ENCODE results near the gene SLC34A3. TPM values are rescaled to one million over a fixed set of nuclear protein-coding genes. Genes with fewer than 3 reads are reported as not detected.
"Not testable (repeated sequence)": the region's sequence is repeated elsewhere in the genome, so short reads cannot be mapped to it uniquely, and the experiment has no call there.

The SLC34A3 gene
- total RNA-seq, 1 donor from 2014 or later, result not detected

DNA sequence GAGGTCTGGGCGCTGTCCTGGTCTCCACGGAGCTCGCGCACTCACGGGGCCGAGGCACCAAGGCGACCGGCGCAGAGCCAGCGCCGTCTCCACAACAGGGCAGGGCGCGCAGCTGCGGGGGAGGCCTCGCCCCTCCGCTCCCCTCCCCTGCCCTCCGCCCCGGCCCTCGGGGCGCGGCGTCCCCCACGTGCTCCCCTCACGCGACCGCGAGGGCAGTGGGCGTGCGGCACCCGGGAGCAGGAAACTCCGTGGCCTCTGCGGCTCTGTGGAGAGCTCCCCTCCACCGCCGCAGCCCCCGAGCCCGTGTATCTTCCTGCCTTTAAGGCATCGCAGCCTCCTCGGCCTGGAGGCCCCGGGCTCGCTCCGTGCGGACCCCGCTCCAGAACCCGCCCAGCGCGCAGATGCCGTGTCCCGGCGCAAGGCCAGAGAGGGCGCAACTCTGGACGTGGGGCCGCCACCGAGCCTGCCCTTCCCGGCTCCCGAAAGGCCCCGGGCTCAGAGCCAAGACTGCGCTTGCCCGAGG lies 9.7 kb downstream of the SLC34A3 start:
- intact Hi-C loops (cut with micrococcal nuclease), result loop anchor here (2.0 to 5.0 kb wide), 6 partner anchors 28 to 450 kb away; partner anchors contain the start of genes EXD3, NOXA1, TMEM141 and TOR4A
- H3K9me3 Mint-ChIP-seq, result no peaks in the 10 kb centered on the region
- ChIA-PET CTCF (interaction anchor here (1.3 to 1.6 kb wide), 3 partner anchors 23 to 194 kb away, joined by 3 to 6 read pairs (median 4); partner anchors contain the start of gene NPDC1), POLR2A (interaction anchor here (0.6 to 6.2 kb wide), 66 partner anchors 9 to 836 kb away, joined by 3 to 160 read pairs (median 4); partner anchors contain the start of genes ABCA2, AJM1, ANAPC2 and ARRDC1)
- peaks cover 25% of the 10 kb centered on the region for H3K36me3 Mint-ChIP-seq (ENCODE audit: low read depth)
- TF ChIP-seq, protein P1, sequence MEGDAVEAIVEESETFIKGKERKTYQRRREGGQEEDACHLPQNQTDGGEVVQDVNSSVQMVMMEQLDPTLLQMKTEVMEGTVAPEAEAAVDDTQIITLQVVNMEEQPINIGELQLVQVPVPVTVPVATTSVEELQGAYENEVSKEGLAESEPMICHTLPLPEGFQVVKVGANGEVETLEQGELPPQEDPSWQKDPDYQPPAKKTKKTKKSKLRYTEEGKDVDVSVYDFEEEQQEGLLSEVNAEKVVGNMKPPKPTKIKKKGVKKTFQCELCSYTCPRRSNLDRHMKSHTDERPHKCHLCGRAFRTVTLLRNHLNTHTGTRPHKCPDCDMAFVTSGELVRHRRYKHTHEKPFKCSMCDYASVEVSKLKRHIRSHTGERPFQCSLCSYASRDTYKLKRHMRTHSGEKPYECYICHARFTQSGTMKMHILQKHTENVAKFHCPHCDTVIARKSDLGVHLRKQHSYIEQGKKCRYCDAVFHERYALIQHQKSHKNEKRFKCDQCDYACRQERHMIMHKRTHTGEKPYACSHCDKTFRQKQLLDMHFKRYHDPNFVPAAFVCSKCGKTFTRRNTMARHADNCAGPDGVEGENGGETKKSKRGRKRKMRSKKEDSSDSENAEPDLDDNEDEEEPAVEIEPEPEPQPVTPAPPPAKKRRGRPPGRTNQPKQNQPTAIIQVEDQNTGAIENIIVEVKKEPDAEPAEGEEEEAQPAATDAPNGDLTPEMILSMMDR (IDR thresholded peaks at IDR 0.05), result no peak
- H3K4me3 Mint-ChIP-seq, result peak overlapping the region; percentile 70
- H3K27me3 Mint-ChIP-seq, result no peaks in the 10 kb centered on the region
- DNase-seq (no peak), ATAC-seq (ENCODE audit: low read depth) (peak; percentile 16)
- H3K27ac Mint-ChIP-seq, result peak overlapping the region; percentile 66
- peaks cover 53% of the 10 kb centered on the region for H3K4me1 Mint-ChIP-seq

DNA sequence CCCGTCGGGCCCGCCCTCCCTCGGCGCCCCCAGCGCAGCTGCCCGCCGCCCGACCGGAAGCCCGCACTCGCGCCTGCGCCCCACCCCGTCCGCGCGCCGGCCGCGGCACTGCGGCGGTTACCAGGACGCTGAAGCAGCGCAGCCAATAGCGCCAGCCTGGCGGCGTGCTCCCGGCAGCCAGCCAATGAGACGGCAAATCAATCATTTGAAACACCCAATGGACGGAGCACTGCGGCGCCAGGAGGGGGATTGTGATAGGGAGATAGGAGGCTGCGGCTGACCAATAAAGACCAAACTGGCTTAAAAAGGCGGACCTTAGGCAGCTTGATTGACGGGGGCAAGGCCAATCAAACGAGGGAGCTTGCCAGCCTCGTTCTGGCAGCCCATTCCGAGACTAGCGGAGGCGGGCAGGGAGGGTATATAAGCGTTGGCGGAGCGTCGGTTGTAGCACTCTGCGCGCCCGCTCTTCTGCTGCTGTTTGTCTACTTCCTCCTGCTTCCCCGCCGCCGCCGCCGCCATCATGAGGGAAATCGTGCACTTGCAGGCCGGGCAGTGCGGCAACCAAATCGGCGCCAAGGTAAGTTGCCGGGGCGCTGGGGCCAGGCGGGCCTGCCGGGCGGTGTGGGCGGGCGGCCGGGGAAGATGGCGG lies 10.3 kb downstream of the SLC34A3 start, which contains the start of gene TUBB4B:
TSS of gene TUBB4B (plus strand) at position 447 of the 649 bp plus-strand sequence. CDS start at position 521, 74 bp downstream.
- intact Hi-C loops (cut with micrococcal nuclease), result loop anchor here (1.0 to 5.0 kb wide), 10 partner anchors 14 to 450 kb away; partner anchors contain the start of genes EXD3, NDOR1, NELFB and NOXA1
- DNase-seq (peak; percentile 95), ATAC-seq (ENCODE audit: low read depth) (peak; percentile 75)
- TF ChIP-seq, protein P1 (IDR thresholded peaks at IDR 0.05), result no peak
- ChIA-PET CTCF (interaction anchor here (1.3 to 1.6 kb wide), 3 partner anchors 22 to 194 kb away, joined by 3 to 6 read pairs (median 4); partner anchors contain the start of gene NPDC1), POLR2A (interaction anchor here (0.6 to 6.2 kb wide), 64 partner anchors 9 to 837 kb away, joined by 3 to 160 read pairs (median 4); partner anchors contain the start of genes ABCA2, AJM1, ANAPC2 and ARRDC1)
- Mint-ChIP-seq H3K4me3 (peak within 1 kb of the TSS; percentile 88), H3K9me3 (no peaks in the 10 kb centered on the region), H3K27ac (peak within 1 kb of the TSS; percentile 93), H3K4me1 (peaks cover 50% of the 10 kb centered on the region), H3K27me3 (no peaks in the 10 kb centered on the region), H3K36me3 (ENCODE audit: low read depth) (peaks cover 25% of the 10 kb centered on the region)

DNA sequence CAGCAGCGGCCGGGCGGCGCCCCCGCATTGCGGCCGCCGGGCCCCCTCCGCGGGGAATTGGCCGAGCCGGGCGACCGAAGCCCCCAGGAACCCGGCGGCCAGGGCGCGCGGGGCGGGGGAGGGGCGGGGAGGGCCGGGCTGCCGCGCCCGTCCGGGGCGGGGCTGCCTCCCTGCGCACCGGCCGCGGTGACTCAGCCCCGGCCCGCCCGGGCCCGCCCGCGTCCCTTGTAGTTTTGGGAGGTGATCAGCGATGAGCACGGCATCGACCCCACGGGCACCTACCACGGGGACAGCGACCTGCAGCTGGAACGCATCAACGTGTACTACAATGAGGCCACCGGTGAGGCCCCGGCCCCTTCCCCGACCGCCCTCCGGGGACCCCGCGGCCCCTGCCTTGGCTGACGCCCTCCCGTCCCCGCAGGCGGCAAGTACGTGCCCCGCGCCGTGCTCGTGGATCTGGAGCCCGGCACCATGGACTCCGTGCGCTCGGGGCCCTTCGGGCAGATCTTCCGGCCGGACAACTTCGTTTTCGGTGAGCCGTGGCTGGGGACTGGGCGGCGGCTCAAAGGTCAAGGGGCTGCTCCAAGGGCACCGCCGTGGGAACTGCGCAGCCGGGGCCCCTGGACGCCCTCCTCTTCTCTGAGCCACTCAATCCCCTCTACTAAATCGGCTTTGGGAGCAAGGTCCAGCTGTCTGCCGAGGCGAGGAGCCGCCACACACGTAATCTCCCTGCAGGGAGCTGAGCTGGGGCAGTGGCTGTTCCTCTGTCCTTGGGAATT lies 11.0 kb downstream of the SLC34A3 start:
- ATAC-seq (ENCODE audit: low read depth), result peak; percentile 12
- intact Hi-C loops (cut with micrococcal nuclease), result loop anchor here (1.0 to 5.0 kb wide), 10 partner anchors 14 to 451 kb away; partner anchors contain the start of genes EXD3, NDOR1, NELFB and NOXA1
- no peaks in the 10 kb centered on the region for H3K9me3 Mint-ChIP-seq
- ChIA-PET CTCF (interaction anchor here (1.3 to 1.6 kb wide), 2 partner anchors 22 to 195 kb away, joined by 4 to 6 read pairs; partner anchors contain the start of gene NPDC1), POLR2A (interaction anchor here (0.9 to 6.2 kb wide), 34 partner anchors 10 to 541 kb away, joined by 3 to 160 read pairs (median 5); partner anchors contain the start of genes ANAPC2, C8G, CYSRT1 and DPP7)
- H3K27ac Mint-ChIP-seq, result no peak overlapping the region
- peak; percentile 63 for DNase-seq
- peak overlapping the region; percentile 88 for H3K4me3 Mint-ChIP-seq
- peaks cover 25% of the 10 kb centered on the region for H3K36me3 Mint-ChIP-seq (ENCODE audit: low read depth)
- TF ChIP-seq, protein P1 (IDR thresholded peaks at IDR 0.05), result no peak
- no peaks in the 10 kb centered on the region for H3K27me3 Mint-ChIP-seq
- H3K4me1 Mint-ChIP-seq, result peaks cover 44% of the 10 kb centered on the region

DNA sequence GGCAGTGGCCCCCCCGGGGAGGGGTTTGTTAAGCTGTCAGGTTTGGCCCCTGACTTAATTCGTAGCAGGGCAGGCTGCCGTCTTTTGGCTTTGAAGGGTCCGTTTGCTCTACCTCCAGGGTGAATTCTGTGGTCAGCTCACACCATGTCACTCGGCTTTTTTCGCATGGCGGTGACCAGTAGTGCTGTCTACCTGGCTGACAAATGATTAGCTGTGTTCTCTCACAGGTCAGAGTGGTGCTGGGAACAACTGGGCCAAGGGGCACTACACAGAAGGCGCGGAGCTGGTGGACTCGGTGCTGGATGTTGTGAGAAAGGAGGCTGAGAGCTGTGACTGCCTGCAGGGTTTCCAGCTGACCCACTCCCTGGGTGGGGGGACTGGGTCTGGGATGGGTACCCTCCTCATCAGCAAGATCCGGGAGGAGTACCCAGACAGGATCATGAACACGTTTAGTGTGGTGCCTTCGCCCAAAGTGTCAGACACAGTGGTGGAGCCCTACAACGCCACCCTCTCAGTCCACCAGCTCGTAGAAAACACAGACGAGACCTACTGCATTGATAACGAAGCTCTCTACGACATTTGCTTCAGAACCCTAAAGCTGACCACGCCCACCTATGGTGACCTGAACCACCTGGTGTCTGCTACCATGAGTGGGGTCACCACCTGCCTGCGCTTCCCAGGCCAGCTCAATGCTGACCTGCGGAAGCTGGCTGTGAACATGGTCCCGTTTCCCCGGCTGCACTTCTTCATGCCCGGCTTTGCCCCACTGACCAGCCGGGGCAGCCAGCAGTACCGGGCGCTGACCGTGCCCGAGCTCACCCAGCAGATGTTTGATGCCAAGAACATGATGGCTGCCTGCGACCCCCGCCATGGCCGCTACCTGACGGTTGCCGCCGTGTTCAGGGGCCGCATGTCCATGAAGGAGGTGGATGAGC lies 11.8 kb downstream of the SLC34A3 start:
- H3K4me1 Mint-ChIP-seq, result peaks cover 38% of the 10 kb centered on the region
- intact Hi-C loops (cut with micrococcal nuclease), result loop anchor here (5.0 kb wide), 1 partner anchor 180 kb away; the partner anchor contains the start of genes EXD3 and NOXA1
- H3K4me3 Mint-ChIP-seq, result peak overlapping the region; percentile 81
- no peaks in the 10 kb centered on the region for H3K9me3 Mint-ChIP-seq
- DNase-seq, result no peak
- peak overlapping the region; percentile 69 for H3K27ac Mint-ChIP-seq
- TF ChIP-seq, protein P1 (IDR thresholded peaks at IDR 0.05), result no peak
- no peaks in the 10 kb centered on the region for H3K27me3 Mint-ChIP-seq
- ChIA-PET CTCF (interaction anchor here (0.8 kb wide), 1 partner anchor 11 kb away, joined by 3 read pairs; no protein-coding TSS in a partner anchor), POLR2A (interaction anchor here (0.9 to 6.2 kb wide), 14 partner anchors 11 to 452 kb away, joined by 3 to 160 read pairs (median 5); partner anchors contain the start of genes ANAPC2, C8G, MAN1B1 and NELFB)
- ATAC-seq (ENCODE audit: low read depth), result no peak
- peaks cover 25% of the 10 kb centered on the region for H3K36me3 Mint-ChIP-seq (ENCODE audit: low read depth)

DNA sequence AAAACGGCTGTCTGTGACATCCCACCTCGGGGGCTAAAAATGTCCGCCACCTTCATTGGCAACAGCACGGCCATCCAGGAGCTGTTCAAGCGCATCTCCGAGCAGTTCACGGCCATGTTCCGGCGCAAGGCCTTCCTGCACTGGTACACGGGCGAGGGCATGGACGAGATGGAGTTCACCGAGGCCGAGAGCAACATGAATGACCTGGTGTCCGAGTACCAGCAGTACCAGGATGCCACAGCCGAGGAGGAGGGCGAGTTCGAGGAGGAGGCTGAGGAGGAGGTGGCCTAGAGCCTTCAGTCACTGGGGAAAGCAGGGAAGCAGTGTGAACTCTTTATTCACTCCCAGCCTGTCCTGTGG lies 12.5 kb downstream of the SLC34A3 start:
- H3K9me3 Mint-ChIP-seq; H3K27me3 Mint-ChIP-seq; DNase-seq; CTCF ChIA-PET; H3K27ac Mint-ChIP-seq; ATAC-seq (ENCODE audit: low read depth); H3K4me3 Mint-ChIP-seq: not testable (repeated sequence)
- peaks cover 25% of the 10 kb centered on the region for H3K36me3 Mint-ChIP-seq (ENCODE audit: low read depth)
- H3K4me1 Mint-ChIP-seq, result peaks cover 35% of the 10 kb centered on the region
- intact Hi-C loops (cut with micrococcal nuclease), result loop anchor here (5.0 kb wide), 1 partner anchor 179 kb away; the partner anchor contains the start of genes EXD3 and NOXA1
- POLR2A ChIA-PET, result interaction anchor here (1.0 to 6.2 kb wide), 4 partner anchors 10 to 453 kb away, joined by 3 to 160 read pairs (median 6); partner anchors contain the start of genes NELFB, STPG3 and TMEM141

Measured in activated B cell treated with CpG ODN at 0.5 μM for 24 hours (primary cell).